ENCODE measurements around the gene RGL1.

The RGL1 gene

GRCh38 chr1:183893561-183894289 is 88.8 kb downstream of the RGL1 start:
- DNase-seq, result no peak

- DNase-seq, result no peak
Measured at GRCh38 chr1:183894290-183894565, 89.3 kb downstream of the RGL1 start.

GRCh38 chr1:183896466-183897048 is 91.6 kb downstream of the RGL1 start:
- no peak for DNase-seq

- no peak for DNase-seq
Measured at GRCh38 chr1:183898001-183898396, 93.1 kb downstream of the RGL1 start.

- DNase-seq, result no peak
Measured at GRCh38 chr1:183898610-183899009, 93.7 kb downstream of the RGL1 start.

- no peak for DNase-seq
Measured at GRCh38 chr1:183901748-183902330, 96.9 kb downstream of the RGL1 start.

- no peak for DNase-seq
Measured at GRCh38 chr1:183903101-183903500, 98.2 kb downstream of the RGL1 start.

- DNase-seq, result no peak
Measured at GRCh38 chr1:183905508-183906113, 100.7 kb downstream of the RGL1 start.

GRCh38 chr1:183907070-183907469 is 102.2 kb downstream of the RGL1 start:
- DNase-seq, result no peak

GRCh38 chr1:183908079-183908478 is 103.2 kb downstream of the RGL1 start:
- DNase-seq, result no peak

GRCh38 chr1:183909672-183910071 is 104.8 kb downstream of the RGL1 start:
- DNase-seq, result no peak

GRCh38 chr1:183910845-183911244 is 105.9 kb downstream of the RGL1 start:
- no peak for DNase-seq

GRCh38 chr1:183911285-183911684 is 106.4 kb downstream of the RGL1 start:
- DNase-seq, result peak in 1 of 2 donors; percentile 10

GRCh38 chr1:183912265-183912886 is 107.5 kb downstream of the RGL1 start:
- no peak for DNase-seq

- DNase-seq, result no peak
Measured at GRCh38 chr1:183913567-183913993, 108.7 kb downstream of the RGL1 start.

- no peak for DNase-seq
Measured at GRCh38 chr1:183914276-183914675, 109.4 kb downstream of the RGL1 start.

GRCh38 chr1:183914891-183915290 is 110.0 kb downstream of the RGL1 start:
- DNase-seq, result no peak

- peak; percentile 70 to 71 for DNase-seq
Measured at GRCh38 chr1:183915625-183916510, 110.9 kb downstream of the RGL1 start.

GRCh38 chr1:183916574-183916973 is 111.7 kb downstream of the RGL1 start:
- DNase-seq, result no peak

GRCh38 chr1:183918589-183918988 is 113.7 kb downstream of the RGL1 start:
- no peak for DNase-seq

GRCh38 chr1:183920651-183921050 is 115.7 kb downstream of the RGL1 start:
- no peak for DNase-seq

GRCh38 chr1:183922197-183922596 is 117.3 kb downstream of the RGL1 start:
- DNase-seq, result no peak

- DNase-seq, result no peak
Measured at GRCh38 chr1:183925947-183926346, 121.0 kb downstream of the RGL1 start.

All from stimulated activated CD4-positive, alpha-beta T cell treated with anti-CD3 and anti-CD28 coated beads, Interleukin-2, amount 100 ng/mL, for 48 hours (primary cell).